BLaER1 treated with 17β-estradiol and CSF1 and Interleukin-3, amounts not matched to agents 10 nM and 100 nM (cell line): ENCODE data around the gene IFIT1.

ENCODE experiments used
- H3K27ac ChIP-seq, 11 experiments: shearing (Covaris generic); formaldehyde crosslinking; 2 replicates each; pipeline ENCODE4 v1.8.1; 2022
- H3K27me3 ChIP-seq, 11 experiments: shearing (Covaris generic); formaldehyde crosslinking; 2 replicates each; pipeline ENCODE4 v1.8.1; 2022
- H3K36me3 ChIP-seq, 11 experiments: shearing (Covaris generic); formaldehyde crosslinking; 2 replicates each; pipeline ENCODE4 v1.8.1; 2022
- H3K4me1 ChIP-seq, 10 experiments: shearing (Covaris generic); formaldehyde crosslinking; 2 replicates each; pipeline ENCODE4 v1.8.1; 2022
- H3K4me2 ChIP-seq, 11 experiments: shearing (Covaris generic); formaldehyde crosslinking; 2 replicates each; pipeline ENCODE4 v1.8.1; 2022
- H3K4me3 ChIP-seq, 10 experiments: shearing (Covaris generic); formaldehyde crosslinking; 2 replicates each; pipeline ENCODE4 v1.8.1; 2022
- H3K9ac ChIP-seq, 11 experiments: shearing (Covaris generic); formaldehyde crosslinking; 2 replicates each; pipeline ENCODE4 v1.8.1; 2022
- H3K9me3 ChIP-seq, 11 experiments: shearing (Covaris generic); formaldehyde crosslinking; replicated peaks in 1 of 11; 2 replicates each; pipeline ENCODE4 v1.8.1; 2022
- H4K20me1 ChIP-seq, 11 experiments: shearing (Covaris generic); formaldehyde crosslinking; 2 replicates each; pipeline ENCODE4 v1.8.1; 2022
- Cebpa-rat ChIP-seq, 11 experiments: shearing (Covaris generic); IDR thresholded peaks; 2 replicates each; pipeline ENCODE4 v1.8.1; 2022

The IFIT1 gene

DNA sequence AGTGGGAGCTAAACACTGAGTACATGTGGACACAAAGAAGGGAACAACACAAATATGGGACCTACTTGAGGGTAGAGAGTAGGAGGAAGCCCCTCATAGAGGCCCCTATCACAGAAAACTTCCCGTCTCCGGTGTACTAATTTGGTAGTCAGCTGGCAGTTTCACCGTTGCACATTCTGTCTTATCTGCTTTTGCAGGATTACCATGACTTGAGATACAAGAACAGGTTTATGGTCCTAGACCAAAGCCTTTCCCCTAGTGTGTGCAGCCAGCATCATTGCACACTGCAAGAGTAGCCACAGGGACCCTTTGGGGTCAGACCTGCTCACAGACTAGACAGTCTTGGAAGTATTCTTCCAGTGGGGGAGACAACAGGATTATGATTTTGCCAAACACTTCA is 20.4 kb upstream of the IFIT1 start:
- Histone ChIP-seq H3K4me2 (no peak overlapping the region), H3K27me3 (no peaks in the 10 kb centered on the region), H3K27ac (no peak overlapping the region), H3K4me3 (no peak overlapping the region), H3K36me3 (no peaks in the 10 kb centered on the region), H3K9ac (no peak overlapping the region), H4K20me1 (no peaks in the 10 kb centered on the region), H3K9me3 (no peaks in the 10 kb centered on the region), H3K4me1 (peaks cover 0 to 52% (median 11%) of the 10 kb centered on the region in 10 experiments; a peak in 12 of 20 replicates)
- no peak for TF ChIP-seq Cebpa-rat (IDR thresholded peaks at IDR 0.05)

DNA sequence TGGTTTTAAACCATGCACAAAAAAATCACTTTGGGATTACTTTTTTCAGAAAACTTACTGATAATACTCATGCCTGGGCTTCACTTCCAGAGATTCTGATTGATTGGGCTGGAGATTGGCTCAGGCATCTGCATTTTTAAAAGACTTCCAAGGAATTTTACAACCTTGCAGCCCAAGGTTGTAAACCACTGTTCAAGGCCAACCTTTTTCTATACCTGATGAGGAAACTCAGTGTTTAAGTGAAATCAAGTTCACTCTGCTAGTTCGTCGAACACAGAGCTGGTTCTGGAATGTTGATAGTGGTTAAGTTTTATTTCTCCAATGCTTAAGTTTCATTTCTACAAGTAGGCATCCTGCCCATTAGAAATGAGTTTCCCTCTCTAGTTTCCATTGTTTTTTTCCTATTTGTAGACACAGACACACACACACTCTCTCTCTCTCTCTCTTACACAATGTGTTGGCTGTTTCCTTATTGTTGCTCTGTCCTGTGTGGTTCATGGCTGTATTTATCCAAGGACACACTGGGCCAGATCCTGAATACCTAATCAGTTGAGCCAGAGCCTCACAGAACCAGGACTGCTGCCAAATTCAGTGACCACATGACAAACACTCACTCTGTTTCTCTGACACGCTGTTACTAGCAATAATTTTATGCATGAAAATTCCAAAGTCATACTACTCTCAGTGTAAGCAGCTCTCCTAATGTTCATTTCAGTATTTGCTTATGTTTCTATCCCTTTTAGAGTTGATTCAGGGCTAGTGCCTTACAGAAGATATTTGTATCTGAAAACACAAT is 18.3 kb upstream of the IFIT1 start:
- H3K36me3 ChIP-seq = no peaks in the 10 kb centered on the region
- no peaks in the 10 kb centered on the region for H4K20me1 ChIP-seq
- H3K4me2 ChIP-seq = peak overlapping the region in 5 of 11 experiments; percentile 6 to 73 (median 47); a peak in 9 of 22 replicates
- no peaks in the 10 kb centered on the region for H3K27me3 ChIP-seq
- H3K4me1 ChIP-seq = peaks cover 0 to 34% (median 7%) of the 10 kb centered on the region in 10 experiments; a peak in 12 of 20 replicates
- TF ChIP-seq Cebpa-rat (IDR thresholded peaks at IDR 0.05) = no peak
- no peaks in the 10 kb centered on the region for H3K9me3 ChIP-seq
- H3K27ac ChIP-seq = peak overlapping the region in 3 of 11 experiments; percentile 1 to 44 (median 21); a peak in 4 of 22 replicates
- H3K9ac ChIP-seq = no peak overlapping the region
- no peak overlapping the region for H3K4me3 ChIP-seq

DNA sequence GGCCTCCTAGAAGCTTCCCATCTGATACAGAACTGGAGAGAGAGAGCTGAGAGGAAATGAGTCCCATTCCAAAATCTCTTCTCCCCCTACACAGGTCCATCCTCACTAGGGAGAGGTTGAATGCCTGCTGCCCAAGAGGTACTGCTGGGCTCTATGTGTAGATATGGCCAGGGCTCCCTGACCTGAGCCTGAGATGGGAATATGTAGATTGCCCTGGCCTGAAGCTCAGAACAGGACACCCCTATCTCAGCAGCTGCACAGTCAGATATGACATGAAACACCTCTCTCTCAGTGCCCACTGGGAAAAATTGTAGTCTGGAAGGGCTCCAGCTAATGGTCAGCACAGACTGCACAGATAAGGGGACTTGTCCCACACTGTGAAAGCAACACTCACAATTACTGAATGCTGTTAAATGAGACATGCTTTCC is 17.7 kb upstream of the IFIT1 start:
- H4K20me1 ChIP-seq = no peaks in the 10 kb centered on the region
- peaks cover 0 to 28% (median 3%) of the 10 kb centered on the region in 10 experiments; a peak in 8 of 20 replicates for H3K4me1 ChIP-seq
- no peaks in the 10 kb centered on the region for H3K36me3 ChIP-seq
- no peak for TF ChIP-seq Cebpa-rat (IDR thresholded peaks at IDR 0.05)
- no peaks in the 10 kb centered on the region for H3K27me3 ChIP-seq
- H3K9ac ChIP-seq = no peak overlapping the region
- no peak overlapping the region for H3K4me3 ChIP-seq
- peak overlapping the region in 3 of 11 experiments; percentile 47 to 73 (median 72); a peak in 6 of 22 replicates for H3K4me2 ChIP-seq
- H3K9me3 ChIP-seq = no peaks in the 10 kb centered on the region
- peak overlapping the region in 1 of 11 experiments; percentile 44; a peak in 2 of 22 replicates for H3K27ac ChIP-seq

DNA sequence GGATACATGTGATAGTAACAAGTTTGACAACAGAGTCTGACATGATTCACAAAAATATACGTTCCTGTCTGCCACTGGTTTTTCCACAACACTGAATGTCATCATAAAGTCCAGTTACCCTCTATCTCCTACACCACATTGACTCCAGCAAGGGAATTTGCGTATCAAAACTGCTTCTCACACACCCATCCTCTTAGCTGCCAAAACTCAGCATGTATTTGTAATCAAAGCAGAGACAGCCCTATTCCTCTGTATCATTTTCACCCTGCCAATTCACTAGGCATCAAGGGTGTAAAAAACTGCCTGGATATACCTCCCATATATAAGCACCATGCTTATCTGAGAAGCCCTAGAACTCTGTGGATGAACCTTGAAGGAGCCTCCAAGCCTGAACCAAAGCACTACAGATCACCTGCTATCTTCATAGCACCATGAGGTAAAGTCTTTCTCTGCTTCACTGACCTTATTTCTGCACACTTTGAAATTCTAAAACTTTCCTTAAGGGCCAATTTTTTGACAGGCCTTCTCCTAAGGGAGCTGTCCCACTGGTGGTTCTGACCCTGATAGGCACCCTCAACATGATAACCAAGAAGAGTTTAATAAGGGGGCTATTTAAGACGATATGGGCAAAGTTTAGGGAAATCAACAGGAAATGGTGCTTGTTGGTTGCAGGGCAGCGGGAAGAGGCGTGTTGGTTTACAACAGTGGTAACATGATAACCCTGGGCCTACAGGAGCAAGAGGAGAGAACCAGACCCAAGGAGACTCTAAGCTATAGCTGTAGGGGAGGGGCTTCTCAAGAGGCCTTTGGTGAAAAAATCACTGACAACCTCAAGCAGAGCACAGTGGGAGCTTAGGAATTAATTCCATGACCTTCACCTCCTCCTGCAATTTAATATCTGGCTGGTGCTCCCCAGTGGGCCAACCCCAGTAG is 14.5 kb upstream of the IFIT1 start, which contains the start of gene IFIT1B:
Gene IFIT1B, plus strand, starts transcription at position 352 of the 933 bp plus-strand sequence. Its CDS starts 80 bp downstream, at position 432.
- peaks cover 0 to 32% (median 4%) of the 10 kb centered on the region in 10 experiments; a peak in 9 of 20 replicates for H3K4me1 ChIP-seq
- no peak for TF ChIP-seq Cebpa-rat (IDR thresholded peaks at IDR 0.05)
- no peak within 1 kb of the TSS for H3K9ac ChIP-seq
- H3K9me3 ChIP-seq = no peaks in the 10 kb centered on the region
- H3K27me3 ChIP-seq = no peaks in the 10 kb centered on the region
- H3K4me2 ChIP-seq = no peak within 1 kb of the TSS
- no peaks in the 10 kb centered on the region for H4K20me1 ChIP-seq
- no peaks in the 10 kb centered on the region for H3K36me3 ChIP-seq
- no peak within 1 kb of the TSS for H3K27ac ChIP-seq
- no peak within 1 kb of the TSS for H3K4me3 ChIP-seq

DNA sequence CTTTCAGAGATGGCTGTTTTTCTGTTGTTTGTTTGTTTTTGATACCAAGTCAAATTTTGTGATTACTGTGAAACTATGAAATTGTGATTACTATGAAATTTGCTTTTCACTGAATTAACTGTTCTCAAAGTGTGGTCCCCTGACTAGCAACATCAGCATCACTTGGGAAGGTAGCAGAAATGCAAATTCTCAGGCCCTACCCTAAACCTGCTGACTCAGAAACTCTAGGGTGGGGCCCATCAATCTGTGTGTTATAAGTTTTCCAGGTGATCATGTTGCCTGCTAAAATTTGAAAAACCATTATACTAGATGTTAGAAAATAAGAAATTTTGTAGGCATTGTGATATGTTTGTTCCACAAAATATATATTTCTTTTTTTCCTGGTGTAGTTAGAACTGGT is 13.3 kb upstream of the IFIT1 start:
- no peaks in the 10 kb centered on the region for H3K9me3 ChIP-seq
- H3K9ac ChIP-seq = no peak overlapping the region
- H3K27me3 ChIP-seq = no peaks in the 10 kb centered on the region
- peaks cover 0 to 32% (median 12%) of the 10 kb centered on the region in 10 experiments; a peak in 15 of 20 replicates for H3K4me1 ChIP-seq
- H3K27ac ChIP-seq = no peak overlapping the region
- no peak for TF ChIP-seq Cebpa-rat (IDR thresholded peaks at IDR 0.05)
- no peak overlapping the region for H3K4me3 ChIP-seq
- H3K4me2 ChIP-seq = no peak overlapping the region
- no peaks in the 10 kb centered on the region for H3K36me3 ChIP-seq
- H4K20me1 ChIP-seq = no peaks in the 10 kb centered on the region

DNA sequence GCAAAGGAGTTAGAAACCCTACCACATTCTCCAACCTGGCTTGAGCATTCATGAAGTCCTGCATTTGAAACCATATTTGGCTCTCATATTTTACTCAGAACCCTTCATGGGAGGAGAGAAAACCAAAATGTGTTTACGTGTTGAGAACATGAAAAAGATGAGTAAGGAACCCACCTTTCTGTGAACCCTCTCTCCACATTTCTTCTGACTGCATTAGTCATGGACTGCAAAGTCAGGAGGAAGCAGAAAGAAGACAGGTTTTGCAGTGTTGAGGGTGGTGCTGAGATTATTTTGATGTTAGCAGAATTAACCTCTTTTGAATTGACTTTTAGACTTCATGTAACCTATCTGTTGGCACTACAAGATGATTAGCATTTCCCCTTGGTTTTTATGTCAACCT is 9.7 kb upstream of the IFIT1 start:
- Histone ChIP-seq H3K4me1 (peaks cover 14 to 57% (median 32%) of the 10 kb centered on the region in 10 experiments), H3K9me3 (no peaks in the 10 kb centered on the region), H3K27ac (peak overlapping the region in 2 of 11 experiments; percentile 82 to 89; a peak in 3 of 22 replicates), H3K9ac (no peak overlapping the region), H3K27me3 (no peaks in the 10 kb centered on the region), H3K4me2 (peak overlapping the region in 4 of 11 experiments; percentile 80 to 92 (median 84); a peak in 8 of 22 replicates), H4K20me1 (no peaks in the 10 kb centered on the region), H3K4me3 (no peak overlapping the region), H3K36me3 (no peaks in the 10 kb centered on the region)
- TF ChIP-seq Cebpa-rat (IDR thresholded peaks at IDR 0.05) = no peak

DNA sequence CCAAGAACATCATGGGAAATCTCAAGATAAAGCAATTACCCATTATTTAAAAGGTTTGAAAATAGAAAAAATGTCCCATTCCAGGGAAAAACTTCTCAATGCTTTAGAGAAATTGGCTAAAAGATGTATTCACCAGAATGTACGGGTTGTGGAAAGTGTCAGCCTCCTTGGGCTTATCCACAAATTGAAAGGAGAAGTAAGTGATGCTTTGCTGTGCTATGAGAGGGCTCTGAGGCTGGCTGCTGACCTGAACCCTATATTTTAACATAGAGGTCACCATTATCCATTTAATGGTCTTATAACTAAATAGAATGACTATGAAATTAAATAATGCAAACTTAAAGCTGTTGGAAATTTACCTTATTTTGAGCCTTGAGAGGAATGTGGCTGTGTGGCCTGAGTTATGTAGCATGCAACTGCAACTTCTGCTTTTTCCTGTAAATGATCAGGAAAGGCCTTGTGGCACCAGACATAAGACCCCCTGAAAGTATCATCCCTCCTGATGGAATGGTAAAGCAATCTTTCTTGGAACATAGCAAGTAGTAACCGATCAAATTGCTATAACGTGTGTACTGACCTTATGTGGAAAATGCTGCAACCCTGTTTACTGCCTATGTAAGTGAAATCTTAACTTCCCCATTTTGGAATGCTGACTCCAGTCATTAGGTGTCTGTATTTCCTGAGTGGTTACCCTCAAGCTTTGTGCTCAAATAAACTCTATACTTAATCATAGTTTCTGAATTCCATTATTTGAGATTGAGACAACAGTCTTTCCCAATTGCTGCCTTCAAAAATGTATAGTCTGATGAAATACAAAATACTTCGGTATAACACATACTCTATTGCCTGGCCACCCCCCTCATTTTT is 7.7 kb upstream of the IFIT1 start:
- peak in 5 of 11 experiments; percentile 41 to 76 (median 63); a peak in 10 of 22 replicates for TF ChIP-seq Cebpa-rat (IDR thresholded peaks at IDR 0.05)
- Histone ChIP-seq H4K20me1 (no peaks in the 10 kb centered on the region), H3K9ac (peak overlapping the region in 8 of 11 experiments; percentile 50 to 78 (median 70); a peak in 15 of 22 replicates), H3K4me2 (peak overlapping the region; percentile 13 to 92 (median 73)), H3K4me3 (peak overlapping the region in 3 of 10 experiments; percentile 4 to 17 (median 4); a peak in 3 of 20 replicates), H3K36me3 (no peaks in the 10 kb centered on the region), H3K27me3 (no peaks in the 10 kb centered on the region), H3K9me3 (no peaks in the 10 kb centered on the region), H3K4me1 (peaks cover 14 to 64% (median 34%) of the 10 kb centered on the region in 10 experiments), H3K27ac (peak overlapping the region; percentile 15 to 89 (median 78); a peak in 21 of 22 replicates)

DNA sequence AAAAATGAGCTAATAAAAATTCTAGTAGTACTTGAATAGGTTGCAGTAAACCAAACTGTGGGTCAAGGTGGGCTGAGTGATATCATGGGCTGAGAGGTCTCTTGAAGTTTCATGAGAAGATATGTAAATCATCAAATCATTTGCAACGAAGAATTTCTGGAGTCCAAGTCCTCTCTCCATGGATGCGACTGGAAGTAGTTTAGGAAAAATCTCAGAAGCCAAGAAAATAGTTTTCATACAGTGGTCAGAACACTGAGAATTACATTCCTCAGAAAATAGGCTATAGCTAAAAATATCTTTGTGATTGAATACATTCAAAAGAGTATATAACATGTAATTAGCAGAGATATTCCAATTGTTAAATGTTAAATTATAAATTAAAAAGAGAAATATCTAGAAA is 3.6 kb upstream of the IFIT1 start:
- no peak overlapping the region for H3K27ac ChIP-seq
- no peak for TF ChIP-seq Cebpa-rat (IDR thresholded peaks at IDR 0.05)
- H3K4me1 ChIP-seq = peaks cover 46 to 84% (median 59%) of the 10 kb centered on the region in 10 experiments
- no peaks in the 10 kb centered on the region for H3K36me3 ChIP-seq
- no peaks in the 10 kb centered on the region for H4K20me1 ChIP-seq
- H3K9ac ChIP-seq = no peak overlapping the region
- no peak overlapping the region for H3K4me3 ChIP-seq
- H3K9me3 ChIP-seq = no peaks in the 10 kb centered on the region
- no peak overlapping the region for H3K4me2 ChIP-seq
- H3K27me3 ChIP-seq = no peaks in the 10 kb centered on the region
